D721Med (cell line): ENCODE data around the gene PIGT.

ENCODE experiments used
- DNase-seq: peaks from one replicate; pipeline ENCODE4 v3.0.0; 2011; ENCODE audit warnings: low spot score; ENCODE audit not compliant: insufficient read length
- FAIRE-seq: peaks from 2 replicates; lab custom pipeline; 2011; peaks lifted over from hg19 to GRCh38; lab: Jason Lieb, UNC
- CTCF ChIP-seq: IDR thresholded peaks from 2 replicates; pipeline ENCODE4 v1.5.1; 2012; ENCODE audit warnings: mild to moderate bottlenecking, control low read depth; ENCODE audit not compliant: insufficient read depth; ENCODE audit errors: missing control alignments

The PIGT gene

GRCh38 chr20:45429618-45430017 lies 13.7 kb downstream of the PIGT start:
- no peak for FAIRE-seq
- TF ChIP-seq CTCF, result no peak

GRCh38 chr20:45432294-45432693 lies 16.4 kb downstream of the PIGT start:
- TF ChIP-seq CTCF, result no peak
- no peak for FAIRE-seq
- no peak for DNase-seq

More at GRCh38 chr20:45429618-45430017, 13.7 kb downstream of the PIGT start:
- DNase-seq, result no peak

- DNase-seq, result no peak
Measured at GRCh38 chr20:45433316-45433715, 17.4 kb downstream of the PIGT start.

GRCh38 chr20:45433976-45434375 lies 18.0 kb downstream of the PIGT start:
- FAIRE-seq (no peak), DNase-seq (no peak)
- TF ChIP-seq CTCF, result no peak

More at GRCh38 chr20:45433316-45433715, 17.4 kb downstream of the PIGT start:
- FAIRE-seq, result no peak
- no peak for TF ChIP-seq CTCF

- DNase-seq, result peak; percentile 84
Measured at GRCh38 chr20:45436732-45437485, 21.0 kb downstream of the PIGT start.

GRCh38 chr20:45440424-45440823 lies 24.5 kb downstream of the PIGT start:
- DNase-seq, result no peak
- no peak for FAIRE-seq
- no peak for TF ChIP-seq CTCF

More at GRCh38 chr20:45436732-45437485, 21.0 kb downstream of the PIGT start:
- TF ChIP-seq CTCF, result peak; percentile 85
- FAIRE-seq, result no peak

- no peak for FAIRE-seq
- DNase-seq, result no peak
- no peak for TF ChIP-seq CTCF
Measured at GRCh38 chr20:45440891-45441685, 25.1 kb downstream of the PIGT start.
